Smooth muscle cell of the umbilical artery (primary cell): ENCODE measurements around the gene C15orf40. TPM values are rescaled to one million over a fixed set of nuclear protein-coding genes. Genes with fewer than 3 reads are reported as not detected.

Experiments
- total RNA-seq: library from RNA; depleted of rRNA; stranded (reverse); fragments of >200 nt; gene quantifications from 2 replicates; pipeline ENCODE4 v1.2.3, GENCODE V29; 2014

Gene C15orf40
- total RNA-seq = 5.9 and 6.6 TPM in 2 replicates

DNA sequence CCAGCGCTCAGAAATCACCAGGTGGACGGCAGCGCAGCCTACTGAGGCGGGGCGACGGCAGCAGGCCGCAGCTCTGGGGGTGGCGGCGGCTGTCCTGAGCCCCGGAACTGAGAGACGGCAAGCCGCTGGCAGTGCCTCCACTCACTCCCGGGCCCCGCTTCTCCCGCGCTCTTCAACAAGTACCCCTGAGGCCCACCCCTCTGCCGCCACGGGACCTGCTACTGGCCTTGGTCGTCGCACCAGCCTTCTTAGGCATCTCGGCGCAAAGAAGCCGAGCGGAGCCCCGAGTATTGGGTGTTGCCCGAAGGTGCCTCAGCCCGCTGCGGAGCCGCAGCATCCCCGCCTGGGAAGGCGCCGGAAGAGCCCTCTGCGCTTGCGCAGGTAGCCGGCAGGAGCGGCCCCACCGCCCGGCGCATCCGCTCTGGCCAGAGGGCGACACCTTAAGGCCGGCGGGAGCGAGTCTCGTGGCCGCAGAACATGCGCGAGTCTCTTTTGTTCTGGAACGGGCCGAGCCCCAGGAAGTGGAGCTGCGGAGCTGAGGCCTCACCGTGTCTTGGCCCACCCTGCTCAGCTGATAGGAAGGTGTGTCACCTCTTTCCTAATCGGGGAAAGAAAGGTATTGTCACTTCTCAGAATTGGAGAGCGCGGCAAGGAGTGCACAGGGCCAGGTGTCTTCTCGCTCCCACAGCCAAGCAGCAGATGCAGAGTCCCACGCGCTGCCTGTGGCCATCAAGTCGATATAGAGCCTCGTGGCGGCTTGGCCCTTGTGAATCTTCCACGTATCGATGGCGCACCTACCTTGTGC lies at the start of gene C15orf40:
Gene C15orf40, minus strand, starts transcription at position 369 of the 805 bp plus-strand sequence. Its CDS starts 32 bp downstream, at position 337.

DNA sequence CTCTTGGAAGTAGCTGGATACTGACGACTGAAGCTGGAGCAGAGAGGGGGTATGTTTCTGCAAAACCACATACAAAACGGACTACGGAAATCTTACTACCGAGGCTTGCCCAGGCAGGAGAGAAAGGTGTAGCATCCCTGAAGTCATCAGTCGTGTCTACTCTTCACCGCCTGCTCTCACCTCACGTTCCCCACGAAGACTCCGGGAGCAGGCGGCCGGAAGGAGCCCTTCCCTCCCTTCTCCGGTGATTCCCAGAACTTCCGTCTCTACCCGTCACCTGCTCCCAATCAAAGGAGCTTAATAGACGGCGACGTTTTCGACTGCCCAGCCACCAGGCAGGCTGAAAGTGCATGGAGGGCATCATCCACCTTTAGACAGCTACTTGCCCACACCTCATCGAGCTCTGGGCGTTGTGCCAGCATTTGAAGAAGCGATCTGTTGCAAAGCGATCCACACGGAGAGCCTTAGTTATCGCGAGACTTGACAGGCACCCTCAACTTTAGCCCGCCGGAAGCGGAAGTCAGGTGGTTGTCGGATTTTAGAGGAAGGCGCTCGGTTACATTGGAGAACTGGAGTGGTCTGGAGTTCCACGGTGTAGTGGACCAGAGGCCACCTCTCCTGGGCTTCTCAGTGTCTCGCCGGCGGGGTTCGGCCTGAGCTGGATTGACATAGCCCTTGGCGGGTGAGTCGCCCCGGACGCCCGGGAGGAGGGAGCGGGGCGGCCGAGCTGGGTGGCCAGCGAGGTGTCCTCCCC lies 25.6 kb downstream of the C15orf40 start, which contains the start of gene RAMAC:
Gene RAMAC, plus strand, starts transcription at position 523 of the 754 bp plus-strand sequence. CDS start 2,809 bp downstream, outside the sequence.

DNA sequence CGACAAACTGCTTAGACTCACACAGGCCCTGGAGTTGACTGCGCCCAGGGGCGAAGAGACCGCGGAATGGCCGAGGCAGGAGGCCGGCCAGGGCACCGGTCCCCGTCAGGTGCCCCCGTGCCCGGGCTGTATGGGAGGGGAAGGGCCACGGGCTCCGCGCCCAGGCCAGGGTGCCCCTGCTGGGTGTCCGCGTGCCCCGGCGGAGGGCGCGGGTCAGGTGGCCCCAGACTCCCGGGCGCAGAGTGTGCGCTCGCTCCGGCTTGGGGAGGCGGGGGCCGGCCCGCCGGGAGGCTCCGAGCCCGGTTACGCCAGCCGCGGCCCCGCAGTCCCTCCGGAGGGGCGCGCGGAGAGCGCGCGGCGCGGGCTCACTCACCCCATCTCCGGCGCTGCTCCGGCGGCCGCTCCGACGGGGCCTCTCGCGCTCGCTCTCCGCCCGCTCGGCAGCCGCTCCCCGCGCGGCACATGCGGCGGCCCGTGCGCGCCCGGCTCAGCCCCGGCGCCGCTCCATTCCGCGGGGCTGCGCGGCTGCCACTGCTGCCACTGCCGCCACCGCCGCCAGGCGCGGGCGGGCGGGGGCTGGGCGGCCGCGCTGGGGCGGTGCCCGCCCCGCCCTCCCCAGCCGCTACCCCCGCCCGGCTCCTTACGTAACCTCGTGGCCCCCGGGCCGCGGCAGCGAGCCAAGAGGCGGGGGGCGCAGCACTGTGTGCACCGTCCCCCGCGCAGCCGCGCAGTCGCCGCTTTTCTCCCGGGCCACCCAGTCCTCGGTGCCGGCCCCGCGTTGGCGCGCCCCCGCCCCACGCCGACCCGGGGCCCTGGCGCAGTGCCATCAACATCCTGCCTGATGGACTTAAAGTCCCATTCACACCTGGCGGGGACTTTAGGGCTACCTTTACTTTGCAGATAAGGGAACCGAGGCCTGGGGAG lies 59.0 kb downstream of the C15orf40 start, which contains the start of gene HOMER2:
Gene HOMER2, minus strand, starts transcription at position 563 of the 924 bp plus-strand sequence. Its CDS starts 185 bp downstream, at position 378.

Other genes starting within 250 kb of the C15orf40 start
- not detected in 2 replicates for gene FSD2, start 205.6 kb downstream of the C15orf40 start, total RNA-seq
- gene WHAMM, start 202.0 kb downstream of the C15orf40 start, total RNA-seq = 4.2 and 5.9 TPM in 2 replicates
- 3.9 and 6.4 TPM in 2 replicates for gene HOMER2, start 58.9 kb downstream of the C15orf40 start, total RNA-seq
- 30.9 and 36.8 TPM in 2 replicates for gene RAMAC, start 25.4 kb downstream of the C15orf40 start, total RNA-seq
- gene BTBD1, start 55.6 kb upstream of the C15orf40 start, total RNA-seq = 125 and 133 TPM in 2 replicates
- gene TM6SF1, start 96.0 kb upstream of the C15orf40 start, total RNA-seq = 2.5 and 5.0 TPM in 2 replicates
- 58.5 and 114 TPM in 2 replicates for gene HDGFL3, start 196.2 kb upstream of the C15orf40 start, total RNA-seq